OCI-LY7 (cell line): ENCODE measurements around the gene ANKRD39.

Experiments
- CTCF ChIP-seq: fragments of 200-600 bp; sonication (generic); conservative IDR thresholded peaks from 2 replicates; pipeline ENCODE4 v1.5.1; 2014; ENCODE audit warnings: mild to moderate bottlenecking, antibody characterized with exemption, low read length, moderate library complexity, mixed read lengths
- EZH2phosphoT487 ChIP-seq: fragments of 200-600 bp; sonication (generic); IDR thresholded peaks from 2 replicates; pipeline ENCODE4 v1.6.1; 2018; ENCODE audit warnings: low read depth, borderline replicate concordance, mild to moderate bottlenecking, mixed run types, antibody characterized with exemption, low read length, moderate library complexity, mixed read lengths

- TF ChIP-seq CTCF = no peak
- TF ChIP-seq EZH2phosphoT487 = no peak
Observed at GRCh38 chr2:96878796-96879544, 21.2 kb upstream of the ANKRD39 start.
